ENCODE data around the gene COPG1. TPM values are rescaled to one million over a fixed set of nuclear protein-coding genes. Genes with fewer than 3 reads are reported as not detected.

COPG1 gene
- total and polyA plus RNA-seq, 2 of the 13 experiments (the other 11 are each of a cell fraction or from before 2014, with no cell fraction given), result 98.6 to 166 TPM

DNA sequence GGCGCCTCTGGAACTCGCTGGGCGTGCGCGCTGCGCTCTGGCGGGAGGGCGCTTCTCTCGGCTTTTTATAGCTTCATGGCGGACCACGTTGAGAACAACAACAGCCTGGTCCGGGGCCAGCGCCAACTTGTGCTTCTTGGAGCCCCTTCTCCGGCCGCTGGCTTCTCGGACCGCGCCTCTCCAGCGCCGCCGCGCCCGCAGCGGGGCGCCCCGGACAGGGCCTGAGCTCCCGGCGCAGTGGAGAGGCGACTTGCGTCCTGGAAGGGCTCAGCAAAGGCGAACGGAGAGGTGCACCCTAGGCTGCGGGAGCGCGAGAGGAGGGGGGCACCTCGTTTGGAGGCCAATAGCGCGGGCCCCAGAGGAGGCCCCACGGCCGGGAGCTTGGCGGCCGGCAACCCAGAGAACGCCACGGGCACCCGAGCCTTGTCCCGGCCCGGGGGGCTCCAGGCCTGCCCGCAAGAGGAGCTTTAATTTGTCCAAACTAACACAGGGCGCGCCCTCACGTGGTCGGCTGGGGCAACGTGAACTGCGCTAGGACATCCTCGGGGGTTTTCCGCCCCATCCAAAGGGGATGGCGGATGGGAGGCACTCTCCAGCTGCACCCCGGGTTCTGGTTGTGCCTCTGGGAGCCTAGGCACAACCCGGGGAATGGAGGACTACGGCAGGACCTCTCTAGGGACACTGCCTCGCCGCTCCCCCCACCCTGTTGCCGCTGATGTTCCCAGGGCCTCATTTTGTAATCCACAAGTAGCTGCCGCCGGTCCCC, 67.0 kb downstream of the COPG1 start (continued):
- TF ChIP-seq HNRNPUL1 (IDR thresholded peaks at IDR 0.05; ENCODE audit: low read depth, low read length), result no peak
- TF ChIP-seq, protein P1, sequence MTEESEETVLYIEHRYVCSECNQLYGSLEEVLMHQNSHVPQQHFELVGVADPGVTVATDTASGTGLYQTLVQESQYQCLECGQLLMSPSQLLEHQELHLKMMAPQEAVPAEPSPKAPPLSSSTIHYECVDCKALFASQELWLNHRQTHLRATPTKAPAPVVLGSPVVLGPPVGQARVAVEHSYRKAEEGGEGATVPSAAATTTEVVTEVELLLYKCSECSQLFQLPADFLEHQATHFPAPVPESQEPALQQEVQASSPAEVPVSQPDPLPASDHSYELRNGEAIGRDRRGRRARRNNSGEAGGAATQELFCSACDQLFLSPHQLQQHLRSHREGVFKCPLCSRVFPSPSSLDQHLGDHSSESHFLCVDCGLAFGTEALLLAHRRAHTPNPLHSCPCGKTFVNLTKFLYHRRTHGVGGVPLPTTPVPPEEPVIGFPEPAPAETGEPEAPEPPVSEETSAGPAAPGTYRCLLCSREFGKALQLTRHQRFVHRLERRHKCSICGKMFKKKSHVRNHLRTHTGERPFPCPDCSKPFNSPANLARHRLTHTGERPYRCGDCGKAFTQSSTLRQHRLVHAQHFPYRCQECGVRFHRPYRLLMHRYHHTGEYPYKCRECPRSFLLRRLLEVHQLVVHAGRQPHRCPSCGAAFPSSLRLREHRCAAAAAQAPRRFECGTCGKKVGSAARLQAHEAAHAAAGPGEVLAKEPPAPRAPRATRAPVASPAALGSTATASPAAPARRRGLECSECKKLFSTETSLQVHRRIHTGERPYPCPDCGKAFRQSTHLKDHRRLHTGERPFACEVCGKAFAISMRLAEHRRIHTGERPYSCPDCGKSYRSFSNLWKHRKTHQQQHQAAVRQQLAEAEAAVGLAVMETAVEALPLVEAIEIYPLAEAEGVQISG (CRISPR knock-in tag; IDR thresholded peaks at IDR 0.05), result peak; percentile 62
- peak; percentile 64 for TF ChIP-seq ZFX (CRISPR knock-in tag; IDR thresholded peaks at IDR 0.05; ENCODE audit: low read depth)
- TF ChIP-seq, protein P2, sequence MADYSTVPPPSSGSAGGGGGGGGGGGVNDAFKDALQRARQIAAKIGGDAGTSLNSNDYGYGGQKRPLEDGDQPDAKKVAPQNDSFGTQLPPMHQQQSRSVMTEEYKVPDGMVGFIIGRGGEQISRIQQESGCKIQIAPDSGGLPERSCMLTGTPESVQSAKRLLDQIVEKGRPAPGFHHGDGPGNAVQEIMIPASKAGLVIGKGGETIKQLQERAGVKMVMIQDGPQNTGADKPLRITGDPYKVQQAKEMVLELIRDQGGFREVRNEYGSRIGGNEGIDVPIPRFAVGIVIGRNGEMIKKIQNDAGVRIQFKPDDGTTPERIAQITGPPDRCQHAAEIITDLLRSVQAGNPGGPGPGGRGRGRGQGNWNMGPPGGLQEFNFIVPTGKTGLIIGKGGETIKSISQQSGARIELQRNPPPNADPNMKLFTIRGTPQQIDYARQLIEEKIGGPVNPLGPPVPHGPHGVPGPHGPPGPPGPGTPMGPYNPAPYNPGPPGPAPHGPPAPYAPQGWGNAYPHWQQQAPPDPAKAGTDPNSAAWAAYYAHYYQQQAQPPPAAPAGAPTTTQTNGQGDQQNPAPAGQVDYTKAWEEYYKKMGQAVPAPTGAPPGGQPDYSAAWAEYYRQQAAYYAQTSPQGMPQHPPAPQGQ (CRISPR knock-in tag; IDR thresholded peaks at IDR 0.05; ENCODE audit: borderline replicate concordance), result no peak
- TF ChIP-seq, protein P3, sequence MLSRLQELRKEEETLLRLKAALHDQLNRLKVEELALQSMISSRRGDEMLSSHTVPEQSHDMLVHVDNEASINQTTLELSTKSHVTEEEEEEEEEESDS (CRISPR knock-in tag; IDR thresholded peaks at IDR 0.05; ENCODE audit: borderline replicate concordance), result no peak
- TF ChIP-seq ZNF674 (CRISPR knock-in tag; IDR thresholded peaks at IDR 0.05; ENCODE audit: low read depth), result no peak
- TF ChIP-seq, protein P4, sequence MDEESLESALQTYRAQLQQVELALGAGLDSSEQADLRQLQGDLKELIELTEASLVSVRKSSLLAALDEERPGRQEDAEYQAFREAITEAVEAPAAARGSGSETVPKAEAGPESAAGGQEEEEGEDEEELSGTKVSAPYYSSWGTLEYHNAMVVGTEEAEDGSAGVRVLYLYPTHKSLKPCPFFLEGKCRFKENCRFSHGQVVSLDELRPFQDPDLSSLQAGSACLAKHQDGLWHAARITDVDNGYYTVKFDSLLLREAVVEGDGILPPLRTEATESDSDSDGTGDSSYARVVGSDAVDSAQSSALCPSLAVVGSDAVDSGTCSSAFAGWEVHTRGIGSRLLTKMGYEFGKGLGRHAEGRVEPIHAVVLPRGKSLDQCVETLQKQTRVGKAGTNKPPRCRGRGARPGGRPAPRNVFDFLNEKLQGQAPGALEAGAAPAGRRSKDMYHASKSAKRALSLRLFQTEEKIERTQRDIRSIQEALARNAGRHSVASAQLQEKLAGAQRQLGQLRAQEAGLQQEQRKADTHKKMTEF (CRISPR knock-in tag; IDR thresholded peaks at IDR 0.05), result peak; percentile 82; the same call in 1 of the 2 replicates
- 0 out of 2 replicates have a peak, but pooled peaks have one; percentile 33 for TF ChIP-seq TEF (CRISPR knock-in tag; IDR thresholded peaks at IDR 0.05)
- no peak for TF ChIP-seq RCOR2 (CRISPR knock-in tag; IDR thresholded peaks at IDR 0.05)
- peak; percentile 75 for TF ChIP-seq ZNF768 (CRISPR knock-in tag; IDR thresholded peaks at IDR 0.05)
- peak; percentile 70 for TF ChIP-seq MXD3 (CRISPR knock-in tag; IDR thresholded peaks at IDR 0.05)
- peak; percentile 83 for TF ChIP-seq GATAD1 (CRISPR knock-in tag; IDR thresholded peaks at IDR 0.05)
- no peak for TF ChIP-seq ZHX1 (CRISPR knock-in tag; IDR thresholded peaks at IDR 0.05; ENCODE audit: low read depth)
- no peak for TF ChIP-seq HMGA1 (CRISPR knock-in tag; conservative IDR thresholded peaks at IDR 0.05)
- TF ChIP-seq ZNF256 (CRISPR knock-in tag; conservative IDR thresholded peaks at IDR 0.05), result peak; percentile 69; the same call in 1 of the 2 replicates
- TF ChIP-seq ZNF598 (CRISPR knock-in tag; IDR thresholded peaks at IDR 0.05; ENCODE audit: borderline replicate concordance), result peak; percentile 36; the same call in 1 of the 2 replicates
